Measurements from ENCODE around the gene TBC1D8.

The TBC1D8 gene

GRCh38 chr2:101140978-101141655 lies 10.1 kb downstream of the TBC1D8 start:
- DNase-seq (ENCODE audit: low read depth): no peak
- TF ChIP-seq CTCF (IDR thresholded peaks at IDR 0.05; ENCODE audit: control insufficient read depth, insufficient read depth, low read depth, low read length, missing control alignments): no peak
- H3K4me3 ChIP-seq (ENCODE audit: control insufficient read depth, low read depth, low read length): no peak overlapping the region

GRCh38 chr2:101140237-101140636 lies 10.9 kb downstream of the TBC1D8 start:
- DNase-seq (ENCODE audit: low read depth): no peak
- no peak for TF ChIP-seq CTCF (IDR thresholded peaks at IDR 0.05; ENCODE audit: control insufficient read depth, insufficient read depth, low read depth, low read length, missing control alignments)
- no peak overlapping the region for H3K4me3 ChIP-seq (ENCODE audit: control insufficient read depth, low read depth, low read length)

- no peak for TF ChIP-seq CTCF (IDR thresholded peaks at IDR 0.05; ENCODE audit: control insufficient read depth, insufficient read depth, low read depth, low read length, missing control alignments)
- DNase-seq (ENCODE audit: low read depth): no peak
- H3K4me3 ChIP-seq (ENCODE audit: control insufficient read depth, low read depth, low read length): no peak overlapping the region
Observed at GRCh38 chr2:101139495-101139894, 11.7 kb downstream of the TBC1D8 start.

GRCh38 chr2:101135412-101136296 lies 15.5 kb downstream of the TBC1D8 start:
- H3K4me3 ChIP-seq (ENCODE audit: control insufficient read depth, low read depth, low read length): no peak overlapping the region
- TF ChIP-seq CTCF (IDR thresholded peaks at IDR 0.05; ENCODE audit: control insufficient read depth, insufficient read depth, low read depth, low read length, missing control alignments): no peak
- DNase-seq (ENCODE audit: low read depth): no peak

GRCh38 chr2:101133492-101134100 lies 17.6 kb downstream of the TBC1D8 start:
- H3K4me3 ChIP-seq (ENCODE audit: control insufficient read depth, low read depth, low read length): no peak overlapping the region
- no peak for DNase-seq (ENCODE audit: low read depth)
- no peak for TF ChIP-seq CTCF (IDR thresholded peaks at IDR 0.05; ENCODE audit: control insufficient read depth, insufficient read depth, low read depth, low read length, missing control alignments)

GRCh38 chr2:101132202-101132601 lies 19.0 kb downstream of the TBC1D8 start:
- H3K4me3 ChIP-seq (ENCODE audit: control insufficient read depth, low read depth, low read length): no peak overlapping the region
- no peak for TF ChIP-seq CTCF (IDR thresholded peaks at IDR 0.05; ENCODE audit: control insufficient read depth, insufficient read depth, low read depth, low read length, missing control alignments)
- no peak for DNase-seq (ENCODE audit: low read depth)
